Liver (tissue), 3 donors: ENCODE data around the gene GALE.

Experiments used
- ATF3 ChIP-seq: IDR thresholded peaks from 2 replicates; pipeline ENCODE4 v1.6.1; 2016; ENCODE audit warnings: antibody characterized with exemption
- CTCF ChIP-seq: fragments of 150-350 bp; IDR thresholded peaks from 2 replicates; pipeline ENCODE4 v1.5.1; 2017; ENCODE audit warnings: improper control_type of control experiment, low read depth, low read length; ENCODE audit not compliant: missing input control
- REST ChIP-seq: IDR thresholded peaks from 2 replicates; pipeline ENCODE4 v1.6.1; 2016; ENCODE audit warnings: antibody characterized with exemption, mild to moderate bottlenecking
- SP1 ChIP-seq: IDR thresholded peaks from 2 replicates; pipeline ENCODE4 v1.6.1; 2018; ENCODE audit warnings: antibody characterized with exemption, mild to moderate bottlenecking
- YY1 ChIP-seq: IDR thresholded peaks from 2 replicates; pipeline ENCODE4 v1.6.1; 2016; ENCODE audit warnings: antibody characterized with exemption, mild to moderate bottlenecking
- donor health status: healthy.
- donor health status: healthy.

- no peak for TF ChIP-seq CTCF
- TF ChIP-seq SP1: no peak
- no peak for TF ChIP-seq ATF3
- TF ChIP-seq REST: no peak
- TF ChIP-seq YY1: no peak
These were observed 16.4 kb upstream of the GALE start for GRCh38 chr1:23816906-23817305.
